HG03095 (cell line): Measurements from ENCODE around the gene PSMG1.
"Not testable (repeated sequence)": the region's sequence is repeated elsewhere in the genome, so short reads cannot be mapped to it uniquely, and the experiment has no call there.

ENCODE experiments used
- ATAC-seq: cut with Tn5 transposase; IDR thresholded peaks from one replicate; pipeline ENCODE4 v1.9.1; 2021; ENCODE audit warnings: moderate library complexity; ENCODE audit not compliant: unreplicated experiment

The PSMG1 gene

GRCh38 chr21:39183272-39184049 lies at the start of gene PSMG1:
TSS of gene PSMG1 (minus strand) at chr21:39183451. CDS start at chr21:39183385, 66 bp downstream.
- ATAC-seq: peak; percentile 82

DNA sequence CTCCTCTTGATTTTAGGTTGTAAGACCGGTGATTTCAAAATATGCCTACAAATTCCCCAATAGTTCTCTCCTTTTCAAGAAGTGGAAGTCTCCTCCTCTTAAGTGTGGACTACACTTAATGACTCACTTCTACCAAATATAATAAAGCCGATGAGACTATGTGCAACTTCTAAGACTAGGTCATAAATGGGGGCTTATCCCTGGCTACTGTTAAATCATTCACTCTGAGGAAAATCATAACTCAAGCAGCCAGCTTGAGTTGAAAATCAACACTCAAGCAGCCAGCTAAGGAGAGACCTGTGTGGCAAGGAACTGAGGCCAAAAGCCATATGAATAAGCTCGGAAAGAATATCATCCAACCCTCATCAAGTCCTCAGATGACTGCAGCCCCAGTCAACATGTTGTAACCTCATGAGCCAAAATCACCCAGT lies 49.6 kb upstream of the PSMG1 start:
- no peak for ATAC-seq

DNA sequence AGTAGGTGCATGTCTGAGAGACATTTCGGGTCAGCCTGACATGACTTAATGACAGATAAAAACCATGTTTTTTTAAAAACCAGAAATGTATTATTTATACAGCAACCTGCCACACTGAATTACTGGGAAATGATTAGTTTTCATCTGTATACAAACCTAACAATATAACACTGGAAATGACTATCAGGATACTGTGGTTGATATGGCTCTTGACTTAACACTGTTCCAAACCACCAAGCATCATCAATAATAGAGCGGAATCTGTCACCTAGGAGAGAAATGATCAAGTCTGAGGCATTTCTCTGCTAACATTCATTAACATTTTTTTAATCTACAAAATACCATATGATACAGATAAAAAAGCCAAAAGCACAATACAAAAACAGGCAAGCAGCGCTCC lies 41.7 kb upstream of the PSMG1 start:
- no peak for ATAC-seq

DNA sequence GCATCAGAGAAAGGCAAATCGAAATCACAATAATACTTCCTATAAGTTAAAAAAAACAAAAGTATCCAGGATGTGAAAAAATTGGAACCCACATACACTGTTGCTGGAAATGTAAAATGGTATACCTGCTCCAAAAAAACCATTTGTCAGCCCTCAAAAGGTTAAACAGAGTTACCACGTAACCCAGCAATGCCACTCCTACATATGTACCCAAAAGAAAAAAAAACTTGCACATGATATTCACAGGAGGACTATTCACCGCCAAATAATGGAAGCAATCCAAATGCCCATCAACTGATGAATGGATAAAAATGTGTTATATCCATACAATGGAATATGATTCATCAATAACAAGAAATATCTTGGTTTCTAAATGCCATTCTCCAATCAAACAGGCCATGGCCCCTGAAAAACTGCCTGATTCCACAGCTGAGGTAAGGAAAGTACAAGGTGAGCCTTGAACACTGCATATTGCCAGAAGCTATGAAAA lies 38.8 kb upstream of the PSMG1 start:
- ATAC-seq: no peak

DNA sequence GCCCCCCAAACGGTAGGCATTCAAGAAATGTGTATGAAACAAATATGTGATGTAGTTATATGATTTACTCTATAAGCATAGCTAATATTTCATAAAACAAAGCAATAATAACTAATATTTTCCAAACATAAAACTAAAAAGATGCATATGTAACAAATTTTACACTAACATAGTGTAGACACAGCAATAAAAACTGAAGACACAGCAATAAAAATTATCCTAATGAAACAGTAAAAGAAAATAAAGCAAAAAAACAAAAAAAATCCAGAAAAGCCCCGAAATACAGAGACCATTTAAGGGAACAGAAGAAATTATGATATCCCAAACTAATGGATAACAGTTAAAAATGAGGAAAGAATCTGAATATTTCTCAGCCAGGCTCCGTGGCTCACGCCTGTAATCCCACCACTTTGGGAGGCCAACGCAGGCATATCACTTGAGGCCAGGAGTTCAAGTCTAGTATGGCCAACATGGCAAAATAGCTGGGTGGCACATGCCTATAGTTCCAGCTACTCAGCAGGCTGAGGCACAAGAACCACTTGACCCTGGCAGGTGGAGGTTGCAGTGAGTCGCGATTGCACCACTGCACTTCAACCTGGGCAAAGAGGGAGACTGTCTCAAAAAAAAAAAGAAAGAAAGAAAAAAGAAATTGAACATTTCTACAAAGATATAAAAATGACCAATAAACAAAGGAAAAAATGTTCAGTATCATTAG lies 38.2 kb upstream of the PSMG1 start:
- ATAC-seq: no peak

DNA sequence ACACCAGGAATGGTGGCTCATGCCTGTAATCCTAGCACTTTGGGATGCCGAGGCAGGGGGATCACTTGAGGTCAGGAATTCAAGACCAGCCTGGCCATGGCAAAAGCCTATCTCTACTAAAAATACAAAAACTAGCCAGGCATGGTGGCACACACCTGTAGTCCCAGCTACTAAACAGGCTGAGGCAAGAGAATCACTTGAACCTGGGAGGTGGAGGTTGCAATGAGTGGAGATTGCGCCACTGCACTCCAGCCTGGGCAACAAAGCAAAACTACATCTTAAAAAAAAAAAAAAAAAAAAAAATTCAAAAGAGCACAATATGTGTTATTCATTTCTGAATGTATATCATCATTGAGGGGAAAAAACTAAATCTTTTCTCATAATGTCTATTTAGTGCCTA lies 37.6 kb upstream of the PSMG1 start:
- ATAC-seq: not testable (repeated sequence)

DNA sequence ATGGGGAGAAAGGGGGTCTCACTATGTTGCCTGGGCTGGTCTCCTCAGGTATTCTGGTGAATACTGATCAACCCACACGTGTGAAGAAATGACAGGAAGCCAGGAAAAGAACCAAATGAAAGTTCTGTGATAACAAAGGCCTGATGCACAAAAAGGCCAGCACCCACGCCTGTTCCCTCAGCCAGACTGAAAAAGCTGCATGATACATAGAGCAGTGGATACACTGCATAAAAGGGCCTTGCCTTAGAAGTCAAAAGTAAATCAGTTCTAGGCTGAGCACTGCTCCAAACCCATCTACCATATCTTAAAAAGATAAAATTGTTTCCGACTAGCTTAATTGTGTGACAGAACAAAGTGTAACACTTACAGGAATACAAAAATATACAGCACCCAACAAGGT lies 36.9 kb upstream of the PSMG1 start:
- no peak for ATAC-seq

- no peak for ATAC-seq
Measured at GRCh38 chr21:39218082-39218409, 34.8 kb upstream of the PSMG1 start.

DNA sequence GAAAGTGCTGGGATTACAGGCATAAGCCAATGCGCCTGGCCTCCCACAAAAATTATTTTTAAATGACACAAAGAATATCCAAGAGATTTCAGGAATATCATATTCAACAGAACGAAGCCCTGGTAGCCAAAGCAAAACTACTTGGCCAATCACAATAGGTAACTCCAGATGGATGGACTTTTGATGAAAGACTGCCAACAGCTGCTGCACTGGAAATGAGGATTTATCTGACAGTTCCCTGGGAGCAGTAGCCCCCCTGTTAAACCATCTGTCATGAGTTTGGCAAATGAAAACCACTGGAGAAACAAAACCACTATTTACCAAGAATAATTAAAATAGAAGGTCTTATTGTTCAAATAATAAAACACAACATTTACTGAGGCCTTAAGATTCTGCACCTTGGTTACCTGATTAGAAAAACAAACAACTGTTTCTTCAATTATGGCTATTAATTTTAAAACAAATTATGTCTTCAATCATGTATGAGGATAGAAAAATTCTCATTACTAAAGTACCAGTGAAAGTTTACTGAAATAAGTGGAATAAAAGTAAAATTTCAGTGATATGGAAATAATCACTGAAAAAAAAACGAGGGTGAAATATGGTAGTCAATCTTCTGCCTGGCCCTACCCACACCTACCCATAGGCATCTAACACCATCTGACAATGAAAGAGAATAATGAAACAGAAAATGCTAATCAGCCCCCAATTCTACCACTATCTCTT lies 34.3 kb upstream of the PSMG1 start:
- no peak for ATAC-seq

DNA sequence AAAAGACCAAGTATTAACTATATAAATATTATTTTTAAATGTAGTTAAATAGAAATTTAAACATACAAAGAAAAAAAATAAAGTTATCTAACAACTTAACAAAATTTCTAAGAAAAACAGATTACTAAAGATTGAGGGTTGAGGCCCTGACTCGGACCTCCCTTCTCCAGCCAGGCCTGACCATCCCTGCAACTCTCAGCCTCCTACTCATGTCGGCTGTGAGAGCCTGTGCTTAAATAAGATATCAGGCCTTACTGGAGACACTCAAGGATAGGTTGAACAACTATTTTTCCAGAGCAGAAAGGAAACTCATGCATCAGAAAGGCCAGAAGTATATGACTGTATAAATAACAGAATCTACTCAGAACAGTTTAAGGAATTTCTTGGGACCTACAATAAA lies 33.0 kb upstream of the PSMG1 start:
- no peak for ATAC-seq

- no peak for ATAC-seq
Measured at GRCh38 chr21:39215078-39215477, 31.8 kb upstream of the PSMG1 start.

DNA sequence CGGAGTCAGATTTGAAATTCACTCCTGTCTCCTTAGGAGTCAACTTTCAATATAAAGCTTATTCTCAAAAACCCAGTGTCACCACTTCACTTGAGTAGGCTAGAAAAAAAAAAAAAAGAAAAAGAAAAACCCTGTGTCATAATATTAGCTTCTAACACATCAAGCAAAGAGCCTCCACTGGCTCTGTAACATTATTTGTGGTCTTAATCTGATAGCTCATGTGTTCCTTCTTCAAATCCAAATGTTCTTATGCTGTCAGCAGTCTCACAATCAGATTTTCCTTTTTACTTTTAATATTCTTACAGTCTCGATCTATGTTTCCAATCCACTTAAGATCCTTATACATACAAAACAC lies 26.1 kb upstream of the PSMG1 start:
- no peak for ATAC-seq

- no peak for ATAC-seq
Measured at GRCh38 chr21:39208624-39209333, 25.5 kb upstream of the PSMG1 start.

DNA sequence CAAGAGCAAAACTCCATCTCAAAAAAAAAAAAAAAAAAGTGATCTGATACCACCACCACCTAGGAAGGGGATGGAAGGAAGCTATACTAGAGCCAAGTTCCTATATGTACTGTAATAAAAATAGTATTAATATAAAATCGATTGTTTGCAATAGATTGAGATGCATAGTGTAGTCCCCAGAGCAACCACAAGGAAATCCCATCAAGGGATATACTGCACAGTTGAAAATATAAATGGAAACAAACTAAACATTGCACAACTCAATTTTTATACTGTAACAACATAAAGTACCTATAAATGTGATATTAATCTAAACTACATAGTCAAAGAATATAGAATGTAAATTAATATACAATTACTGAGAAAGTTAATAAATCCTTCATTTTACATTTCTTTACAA lies 20.9 kb upstream of the PSMG1 start:
- no peak for ATAC-seq

DNA sequence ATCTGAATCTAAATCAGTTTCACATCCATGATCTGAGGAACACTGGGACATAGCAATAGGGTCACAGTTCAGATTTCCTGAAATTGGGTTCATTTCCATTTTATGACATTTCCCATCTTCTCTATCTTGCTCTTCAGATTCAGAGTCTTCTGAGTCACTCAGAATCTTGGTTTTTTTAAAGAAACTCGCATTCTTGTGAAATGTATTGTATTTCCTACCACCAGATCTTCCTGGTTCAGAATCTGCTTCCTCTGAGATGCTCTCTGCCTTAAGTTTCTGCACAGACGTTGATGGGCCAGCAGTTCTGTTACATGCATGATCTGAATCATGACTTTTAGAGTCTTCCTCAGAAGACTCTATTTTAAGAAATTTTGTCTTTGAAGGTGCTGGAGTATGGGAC lies 15.5 kb upstream of the PSMG1 start:
- no peak for ATAC-seq

- no peak for ATAC-seq
Measured at GRCh38 chr21:39197448-39198233, 14.4 kb upstream of the PSMG1 start.

- no peak for ATAC-seq
Measured at GRCh38 chr21:39196838-39197237, 13.6 kb upstream of the PSMG1 start.

DNA sequence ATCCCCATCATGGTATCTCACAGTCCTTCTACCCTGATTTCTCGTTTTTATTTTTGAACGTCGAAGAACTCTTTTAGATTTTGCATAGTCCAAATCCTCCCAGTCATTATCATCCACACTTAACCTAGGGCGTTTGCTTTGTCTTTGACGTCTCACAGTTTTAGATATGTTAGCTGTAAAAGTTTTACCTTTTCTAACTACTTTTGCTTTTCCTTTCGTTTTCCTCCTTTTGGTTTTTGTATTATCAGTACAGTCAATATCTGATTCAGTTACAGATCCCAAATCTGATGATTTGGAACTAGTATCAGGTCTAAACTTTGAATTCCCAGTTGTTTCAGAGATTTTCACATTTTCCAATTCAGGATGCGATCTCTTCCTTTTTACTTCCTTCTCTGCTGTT lies 13.1 kb upstream of the PSMG1 start:
- ATAC-seq: no peak

- ATAC-seq: no peak
Measured at GRCh38 chr21:39193380-39193779, 10.1 kb upstream of the PSMG1 start.

DNA sequence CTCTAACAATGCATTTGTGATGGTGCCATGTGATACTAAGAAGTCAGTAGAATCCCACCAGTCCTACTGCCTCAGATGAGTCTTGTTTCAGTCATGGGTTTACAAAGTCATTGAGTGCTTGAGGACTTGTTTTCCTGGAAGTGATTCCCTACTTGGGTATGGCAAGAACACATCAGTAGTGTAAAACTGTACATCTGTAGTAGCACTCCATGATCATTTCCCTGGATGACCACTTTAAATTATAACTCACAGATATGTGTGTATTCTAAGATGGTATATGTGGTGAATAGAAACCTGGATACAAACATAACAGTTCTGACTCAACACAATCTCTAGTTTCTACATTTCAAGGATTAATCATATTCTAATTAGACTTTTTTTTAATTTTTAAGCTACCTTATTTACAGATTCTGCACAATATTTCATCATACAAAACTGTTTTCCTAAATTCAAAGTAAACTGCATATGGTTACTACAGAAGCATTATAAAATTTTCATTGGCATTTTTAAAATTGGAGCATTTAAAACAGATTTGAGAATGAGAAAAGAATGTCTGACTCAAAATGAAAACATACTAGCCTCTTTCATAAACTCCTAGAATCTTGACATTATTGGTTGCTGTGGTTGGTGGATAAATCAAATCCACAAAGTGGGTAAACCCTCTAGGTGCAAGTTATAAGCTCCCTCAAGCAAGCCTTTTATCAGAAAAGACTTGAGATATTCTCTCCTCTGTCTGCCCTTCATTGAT lies 6.8 kb upstream of the PSMG1 start:
- no peak for ATAC-seq
